ENCODE measurements around the gene TFAP2A.
A peak's percentile ranks its signal among the peaks of the same experiment; 100 is the strongest.

TFAP2A gene

GRCh38 chr6:10412461-10413261, 2.2 kb downstream of the TFAP2A start:
- no peak for DNase-seq (ENCODE audit: low read depth in 2 of 2)

GRCh38 chr6:10411971-10412460, 2.9 kb downstream of the TFAP2A start:
- no peak for DNase-seq (ENCODE audit: low read depth in 2 of 2)

GRCh38 chr6:10411131-10411970, 3.5 kb downstream of the TFAP2A start:
- DNase-seq (ENCODE audit: low read depth in 2 of 2) = no peak

- DNase-seq (ENCODE audit: low read depth in 2 of 2) = no peak
Observed at GRCh38 chr6:10410207-10411050, 4.4 kb downstream of the TFAP2A start.

GRCh38 chr6:10409731-10410206, 5.1 kb downstream of the TFAP2A start:
- DNase-seq (ENCODE audit: low read depth in 2 of 2) = no peak

GRCh38 chr6:10409233-10409721, 5.6 kb downstream of the TFAP2A start:
- no peak for DNase-seq (ENCODE audit: low read depth in 2 of 2)

GRCh38 chr6:10408457-10408856, 6.4 kb downstream of the TFAP2A start:
- no peak for DNase-seq (ENCODE audit: low read depth in 2 of 2)

- no peak for DNase-seq (ENCODE audit: low read depth in 2 of 2)
Observed at GRCh38 chr6:10407674-10408054, 7.2 kb downstream of the TFAP2A start.

- DNase-seq (ENCODE audit: low read depth in 2 of 2) = no peak
Observed at GRCh38 chr6:10407018-10407673, 7.7 kb downstream of the TFAP2A start.

- no peak for DNase-seq (ENCODE audit: low read depth in 2 of 2)
Observed at GRCh38 chr6:10406556-10406955, 8.3 kb downstream of the TFAP2A start.

GRCh38 chr6:10405513-10405900, 9.4 kb downstream of the TFAP2A start:
- DNase-seq (ENCODE audit: low read depth in 2 of 2) = no peak

- DNase-seq (ENCODE audit: low read depth in 2 of 2) = no peak
Observed at GRCh38 chr6:10404799-10405512, 9.9 kb downstream of the TFAP2A start.

GRCh38 chr6:10404107-10404798, 10.6 kb downstream of the TFAP2A start:
- peak; percentile 76 to 80 for DNase-seq (ENCODE audit: low read depth in 2 of 2)

GRCh38 chr6:10403385-10404106, 11.3 kb downstream of the TFAP2A start:
- DNase-seq (ENCODE audit: low read depth in 2 of 2) = no peak

GRCh38 chr6:10402648-10403311, 12.1 kb downstream of the TFAP2A start:
- no peak for DNase-seq (ENCODE audit: low read depth in 2 of 2)

GRCh38 chr6:10401632-10402223, 13.1 kb downstream of the TFAP2A start:
- DNase-seq (ENCODE audit: low read depth in 2 of 2) = no peak

- DNase-seq (ENCODE audit: low read depth in 2 of 2) = no peak
Observed at GRCh38 chr6:10401004-10401536, 13.8 kb downstream of the TFAP2A start.

- DNase-seq (ENCODE audit: low read depth in 2 of 2) = no peak
Observed at GRCh38 chr6:10400330-10400729, 14.5 kb downstream of the TFAP2A start.

All from stimulated activated CD4-positive, alpha-beta T cell treated with anti-CD3 and anti-CD28 coated beads, Interleukin-12 subunit alpha, Interleukin-12 subunit beta, amount 100 ng/mL, for 24 hours (primary cell).